ENCODE results near the gene WFDC2. TPM values are rescaled to one million over a fixed set of nuclear protein-coding genes. Genes with fewer than 3 reads are reported as not detected.
"Not testable (repeated sequence)": the region's sequence is repeated elsewhere in the genome, so short reads cannot be mapped to it uniquely, and the experiment has no call there.

WFDC2 gene
- total RNA-seq, 2 donors from 2014 or later = not detected

DNA sequence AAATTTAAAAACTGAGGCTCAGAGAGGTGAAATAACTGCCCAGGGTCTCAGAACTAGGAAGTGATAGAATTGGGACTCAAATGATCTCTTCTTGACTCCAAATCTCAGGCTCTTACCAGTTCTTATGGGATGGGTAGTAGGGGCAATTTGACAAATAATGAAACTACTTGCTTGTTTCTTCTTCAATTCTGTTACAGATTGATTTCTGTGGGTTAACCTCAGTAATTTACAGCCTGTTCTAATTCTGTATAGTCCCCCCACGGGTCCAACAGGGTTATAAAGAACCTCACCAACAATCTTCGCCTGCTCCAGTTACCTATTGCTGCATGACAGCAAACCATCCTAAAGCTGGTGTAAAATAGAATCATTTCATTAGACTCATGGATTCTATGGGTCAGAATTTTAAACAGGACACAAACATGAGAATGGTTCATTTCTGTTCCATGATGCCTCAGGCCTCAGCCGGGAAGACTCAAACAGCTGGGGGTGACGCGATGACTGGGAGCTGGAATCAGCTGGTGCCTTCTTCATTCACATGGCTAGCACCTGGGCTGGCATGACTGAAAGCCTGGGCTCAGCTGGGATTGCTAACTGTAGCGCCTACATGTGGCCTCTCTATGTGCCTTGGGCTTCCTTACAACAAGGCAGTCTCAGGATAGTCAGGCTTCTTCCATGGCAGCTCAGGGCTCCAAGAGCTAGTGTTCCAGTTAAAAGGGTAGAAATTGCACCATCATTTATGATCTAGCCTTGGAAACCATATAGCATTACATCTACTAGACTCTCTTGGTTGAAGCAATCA is 6.6 kb upstream of the WFDC2 start:
- no peaks in the 10 kb centered on the region for H3K36me3 Mint-ChIP-seq
- no peak overlapping the region for H3K27ac Mint-ChIP-seq
- no peak overlapping the region for H3K4me3 Mint-ChIP-seq
- no peaks in the 10 kb centered on the region for H3K4me1 Mint-ChIP-seq (ENCODE audit: low read depth in 2 of 2)
- H3K9me3 Mint-ChIP-seq = no peaks in the 10 kb centered on the region
- ATAC-seq (no peak), DNase-seq (ENCODE audit: low spot score) (no peak)
- peaks cover 12 to 17% of the 10 kb centered on the region in 2 donors for H3K27me3 Mint-ChIP-seq

DNA sequence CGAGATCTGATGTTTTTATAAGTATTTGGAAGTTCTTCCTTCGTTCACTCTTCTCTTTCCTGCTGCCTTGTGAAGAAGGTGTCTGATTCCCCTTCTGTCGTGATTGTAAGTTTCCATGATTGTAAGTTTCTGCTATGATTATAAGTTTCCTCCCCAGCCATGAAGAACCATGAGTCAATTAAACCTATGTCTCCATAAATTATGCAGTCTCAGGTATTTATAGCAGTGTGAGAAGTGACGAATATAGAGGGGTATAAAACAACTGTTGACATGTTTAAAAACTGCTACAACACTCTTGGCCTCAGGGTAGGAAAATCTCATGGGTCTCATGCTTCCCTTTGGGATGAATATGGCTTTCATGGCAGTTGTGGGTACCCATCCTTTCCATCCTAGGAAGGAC is 5.8 kb upstream of the WFDC2 start:
- ATAC-seq (no peak), DNase-seq (ENCODE audit: low spot score) (no peak)
- H3K27ac Mint-ChIP-seq = no peak overlapping the region
- no peaks in the 10 kb centered on the region for H3K9me3 Mint-ChIP-seq
- peaks cover 18 to 22% of the 10 kb centered on the region in 2 donors for H3K27me3 Mint-ChIP-seq
- H3K4me1 Mint-ChIP-seq (ENCODE audit: low read depth in 2 of 2) = no peaks in the 10 kb centered on the region
- H3K36me3 Mint-ChIP-seq = no peaks in the 10 kb centered on the region
- no peak overlapping the region for H3K4me3 Mint-ChIP-seq

DNA sequence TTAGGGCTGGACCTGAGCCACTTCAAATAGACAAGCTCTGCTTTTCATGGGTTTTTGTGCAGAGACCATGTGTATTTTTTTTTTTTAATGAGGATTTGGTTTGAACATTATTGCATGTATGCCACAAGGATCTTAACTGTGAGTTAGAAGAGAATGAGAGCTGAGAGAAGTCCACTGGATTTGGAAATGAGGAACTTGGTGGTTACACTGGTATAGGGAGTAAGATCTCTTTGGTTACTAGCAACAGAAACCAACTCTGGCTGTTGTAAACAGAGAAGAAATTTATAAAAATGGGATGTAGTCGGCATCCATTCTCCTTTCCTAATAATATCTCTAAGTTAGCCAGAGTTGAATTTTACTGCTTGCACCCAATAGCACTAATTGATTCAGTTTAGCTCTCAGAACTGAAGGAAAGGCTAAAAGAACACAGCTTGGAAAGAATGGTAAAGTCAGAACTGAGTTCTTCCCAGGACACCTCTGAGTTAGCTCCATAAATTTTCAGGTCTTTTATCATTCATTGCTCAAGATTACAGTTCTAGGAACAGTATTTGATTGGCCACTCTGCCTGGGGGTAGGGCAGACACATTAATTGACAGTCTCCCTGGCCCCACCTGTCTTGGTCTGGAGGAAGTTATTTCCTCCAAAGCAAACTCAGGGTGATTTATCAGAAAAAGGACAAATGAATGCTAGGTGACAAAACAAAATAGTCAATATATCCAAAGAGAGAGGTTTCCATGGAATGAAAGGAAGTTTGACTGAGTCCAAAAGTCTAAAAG is 3.9 kb upstream of the WFDC2 start:
- Mint-ChIP-seq H3K27me3 (peaks cover 19 to 21% of the 10 kb centered on the region in 2 donors), H3K27ac (no peak overlapping the region), H3K9me3 (no peaks in the 10 kb centered on the region), H3K4me3 (no peak overlapping the region), H3K36me3 (no peaks in the 10 kb centered on the region), H3K4me1 (ENCODE audit: low read depth in 2 of 2) (no peaks in the 10 kb centered on the region)
- no peak for ATAC-seq
- DNase-seq (ENCODE audit: low spot score) = no peak

DNA sequence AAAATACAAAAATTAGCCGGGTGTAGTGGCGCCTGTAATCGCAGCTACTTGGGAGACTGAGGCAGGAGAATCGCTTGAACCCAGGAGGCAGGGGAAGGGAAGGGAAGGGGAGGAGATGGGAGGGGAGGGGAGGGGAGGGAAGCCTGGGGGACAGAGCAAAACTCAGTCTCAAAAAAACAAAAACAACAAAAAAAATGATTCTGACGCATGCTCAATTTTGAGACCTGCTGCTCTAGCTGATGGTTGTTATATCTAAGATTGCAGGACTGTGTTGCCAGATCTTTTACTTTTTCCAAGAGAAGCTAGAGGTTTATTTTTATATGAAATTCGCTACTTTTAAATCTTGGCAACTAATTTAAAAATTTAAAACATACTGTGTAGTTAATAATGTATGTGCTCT is 2.4 kb upstream of the WFDC2 start:
- no peak overlapping the region for H3K4me3 Mint-ChIP-seq
- H3K36me3 Mint-ChIP-seq = no peaks in the 10 kb centered on the region
- H3K4me1 Mint-ChIP-seq (ENCODE audit: low read depth in 2 of 2) = peaks cover 0 to 2% of the 10 kb centered on the region in 2 donors
- DNase-seq (ENCODE audit: low spot score) (no peak), ATAC-seq (no peak)
- peaks cover 25 to 28% of the 10 kb centered on the region in 2 donors for H3K27me3 Mint-ChIP-seq
- H3K27ac Mint-ChIP-seq = no peak overlapping the region
- H3K9me3 Mint-ChIP-seq = no peaks in the 10 kb centered on the region

DNA sequence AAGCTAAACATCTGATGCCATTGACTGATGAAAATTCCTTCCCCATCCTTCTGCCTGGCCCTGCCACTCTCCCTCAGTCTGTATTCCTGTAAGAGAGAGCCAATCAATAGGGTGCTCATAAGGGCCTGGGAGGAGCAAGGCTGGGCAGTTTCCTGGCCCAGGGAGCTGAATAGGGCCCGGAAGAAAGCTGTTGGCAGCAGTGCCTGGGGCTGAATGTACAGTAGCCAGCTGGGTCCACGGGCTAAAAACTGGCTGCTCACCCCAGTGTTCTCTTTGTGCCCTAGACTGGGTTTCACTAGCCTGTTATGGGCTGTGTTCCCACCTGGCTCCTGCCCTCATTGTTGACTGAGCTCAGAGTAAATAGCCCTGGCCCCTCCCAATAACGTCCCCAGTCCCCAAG is 1.7 kb upstream of the WFDC2 start:
- no peak overlapping the region for H3K4me3 Mint-ChIP-seq
- ATAC-seq = no peak
- H3K36me3 Mint-ChIP-seq = no peaks in the 10 kb centered on the region
- peaks cover 28% of the 10 kb centered on the region in 2 donors for H3K27me3 Mint-ChIP-seq
- no peak overlapping the region for H3K27ac Mint-ChIP-seq
- no peak for DNase-seq (ENCODE audit: low spot score)
- H3K4me1 Mint-ChIP-seq (ENCODE audit: low read depth in 2 of 2) = peaks cover 0 to 2% of the 10 kb centered on the region in 2 donors
- no peaks in the 10 kb centered on the region for H3K9me3 Mint-ChIP-seq

DNA sequence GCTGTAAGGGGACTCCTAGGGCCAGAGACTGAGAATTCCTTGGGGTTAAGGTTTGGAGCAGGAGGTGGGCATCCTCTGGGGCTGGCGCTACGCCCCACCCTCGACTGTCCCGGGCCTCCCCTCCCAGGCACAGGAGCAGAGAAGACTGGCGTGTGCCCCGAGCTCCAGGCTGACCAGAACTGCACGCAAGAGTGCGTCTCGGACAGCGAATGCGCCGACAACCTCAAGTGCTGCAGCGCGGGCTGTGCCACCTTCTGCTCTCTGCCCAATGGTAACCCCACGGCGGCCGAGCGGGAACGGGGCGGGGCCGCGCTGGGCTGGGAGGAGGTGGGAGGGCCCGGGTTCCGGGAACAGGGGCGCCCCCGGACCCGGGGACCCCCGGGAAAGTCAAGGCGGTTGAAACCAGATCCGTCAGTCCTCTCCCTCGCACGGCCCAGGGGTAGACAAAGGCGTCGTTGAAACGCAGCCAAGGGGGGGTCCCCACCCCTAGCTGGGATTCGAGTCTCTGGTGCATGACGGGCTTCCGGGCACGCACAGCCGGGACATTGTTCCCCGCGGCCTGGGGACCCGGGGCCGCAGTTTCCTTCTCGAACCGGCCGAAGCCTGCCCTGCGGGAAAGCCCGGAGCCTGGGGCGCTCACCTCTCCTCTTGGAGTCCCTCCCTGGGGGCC is 844 bp downstream of the WFDC2 start:
- ATAC-seq = peak; percentile 70 to 81
- Mint-ChIP-seq H3K4me3 (peak overlapping the region; percentile 18), H3K36me3 (no peaks in the 10 kb centered on the region), H3K9me3 (no peaks in the 10 kb centered on the region), H3K27me3 (peaks cover 28 to 38% of the 10 kb centered on the region in 2 donors), H3K4me1 (ENCODE audit: low read depth in 2 of 2) (peaks cover 0 to 2% of the 10 kb centered on the region in 2 donors), H3K27ac (no peak overlapping the region)
- no peak for DNase-seq (ENCODE audit: low spot score)

DNA sequence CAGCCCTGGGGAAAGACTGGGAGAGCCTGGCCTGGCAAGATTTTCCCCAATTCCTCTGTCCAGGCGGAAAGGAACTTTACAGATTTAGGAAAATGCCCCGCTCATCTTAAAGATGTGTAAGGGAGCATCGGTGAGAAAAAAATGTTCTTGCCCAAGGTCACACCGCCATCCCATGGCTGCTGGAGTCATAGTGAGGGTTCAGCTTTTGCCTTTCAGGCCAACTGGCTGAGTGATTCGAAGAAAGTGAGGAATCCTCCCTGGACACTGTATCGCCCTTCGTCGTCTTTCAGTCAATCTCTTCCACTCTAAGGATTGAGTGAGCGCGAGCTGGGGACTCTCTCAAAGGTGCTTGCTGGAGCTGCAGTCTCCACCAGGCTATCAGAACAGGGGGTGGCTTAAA is 1.4 kb downstream of the WFDC2 start:
- ATAC-seq (peak; percentile 26), DNase-seq (ENCODE audit: low spot score) (no peak)
- peaks cover 28 to 37% of the 10 kb centered on the region in 2 donors for H3K27me3 Mint-ChIP-seq

DNA sequence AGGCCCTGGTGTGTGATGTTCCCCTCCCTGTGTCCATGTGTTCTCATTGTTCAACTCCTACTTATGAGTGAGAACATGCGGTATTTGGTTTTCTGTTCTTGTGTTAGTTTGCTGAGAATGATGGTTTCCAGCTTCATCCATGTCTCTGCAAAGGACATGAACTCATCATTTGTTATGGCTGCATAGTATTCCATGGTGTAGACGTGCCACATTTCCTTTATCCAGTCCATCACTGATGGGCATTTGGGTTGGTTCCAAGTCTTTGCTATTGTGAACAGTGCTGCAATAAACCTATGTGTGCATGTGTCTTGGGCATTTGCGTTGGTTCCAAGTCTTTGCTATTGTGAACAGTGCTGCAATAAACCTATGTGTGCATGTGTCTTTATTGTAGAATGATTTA is 2.7 kb downstream of the WFDC2 start:
- H3K9me3 Mint-ChIP-seq, H3K27ac Mint-ChIP-seq: not testable (repeated sequence)

More for the DNA sequence above, 1.4 kb downstream of the WFDC2 start:
- H3K4me1 Mint-ChIP-seq (ENCODE audit: low read depth in 2 of 2) = peaks cover 0 to 2% of the 10 kb centered on the region in 2 donors
- no peaks in the 10 kb centered on the region for H3K9me3 Mint-ChIP-seq
- H3K36me3 Mint-ChIP-seq = no peaks in the 10 kb centered on the region
- H3K4me3 Mint-ChIP-seq = peak overlapping the region; percentile 18
- no peak overlapping the region for H3K27ac Mint-ChIP-seq

DNA sequence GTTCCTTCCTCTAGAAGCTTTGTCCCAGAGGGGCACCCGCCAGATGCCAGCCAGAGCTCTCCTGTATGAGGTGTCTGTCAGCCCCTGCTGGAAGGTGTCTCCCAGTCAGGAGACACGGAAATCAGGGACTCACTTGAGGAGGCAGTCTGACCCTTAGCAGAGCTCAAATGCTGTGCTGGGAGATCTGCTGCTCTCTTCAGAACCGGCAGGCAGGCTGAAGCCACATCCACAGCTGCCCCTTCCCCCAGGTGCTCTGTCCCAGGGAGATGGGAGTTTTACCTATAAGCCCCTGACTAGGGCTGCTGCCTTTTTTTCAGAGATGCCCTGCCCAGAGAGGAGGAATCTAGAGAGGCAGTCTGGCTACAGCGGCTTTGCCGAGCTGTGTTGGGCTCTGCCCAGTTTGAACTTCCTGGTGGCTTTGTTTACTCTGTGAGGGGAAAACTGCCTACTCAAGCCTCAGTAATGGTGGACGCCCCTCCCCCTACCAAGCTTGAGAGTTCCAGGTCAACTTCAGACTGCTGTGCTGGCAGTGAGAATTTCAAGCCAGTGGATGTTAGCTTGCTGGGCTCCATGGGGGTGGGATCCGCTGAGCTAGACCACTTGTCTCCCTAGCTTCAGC is 8.1 kb downstream of the WFDC2 start:
- not testable (repeated sequence) for H3K27ac Mint-ChIP-seq, H3K36me3 Mint-ChIP-seq, H3K4me3 Mint-ChIP-seq

More for the DNA sequence above, 2.7 kb downstream of the WFDC2 start:
- not testable (repeated sequence) for H3K36me3 Mint-ChIP-seq; H3K4me3 Mint-ChIP-seq; H3K4me1 Mint-ChIP-seq (ENCODE audit: low read depth in 2 of 2); DNase-seq (ENCODE audit: low spot score); ATAC-seq
- H3K27me3 Mint-ChIP-seq = peaks cover 19 to 29% of the 10 kb centered on the region in 2 donors

DNA sequence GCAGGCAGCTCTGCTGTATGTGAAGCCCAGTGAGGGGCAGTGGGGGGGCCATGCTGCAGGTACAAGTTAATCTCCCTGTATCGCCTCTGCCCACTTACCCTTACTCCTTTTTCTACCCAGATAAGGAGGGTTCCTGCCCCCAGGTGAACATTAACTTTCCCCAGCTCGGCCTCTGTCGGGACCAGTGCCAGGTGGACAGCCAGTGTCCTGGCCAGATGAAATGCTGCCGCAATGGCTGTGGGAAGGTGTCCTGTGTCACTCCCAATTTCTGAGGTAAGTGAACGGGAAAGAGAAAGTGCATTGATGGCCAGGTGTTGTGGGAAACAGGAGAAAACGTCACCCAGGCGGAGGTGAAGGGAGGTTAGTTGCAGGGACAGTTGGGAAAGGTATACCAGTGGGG is 10.3 kb downstream of the WFDC2 start:
- Mint-ChIP-seq H3K9me3 (no peaks in the 10 kb centered on the region), H3K4me3 (no peak overlapping the region), H3K27ac (no peak overlapping the region), H3K4me1 (ENCODE audit: low read depth in 2 of 2) (no peaks in the 10 kb centered on the region), H3K36me3 (no peaks in the 10 kb centered on the region), H3K27me3 (peaks cover 22 to 35% of the 10 kb centered on the region in 2 donors)
- DNase-seq (ENCODE audit: low spot score) = no peak
- no peak for ATAC-seq

More for the DNA sequence above, 8.1 kb downstream of the WFDC2 start:
- H3K27me3 Mint-ChIP-seq = peaks cover 21 to 29% of the 10 kb centered on the region in 2 donors
- ATAC-seq; DNase-seq (ENCODE audit: low spot score); H3K4me1 Mint-ChIP-seq (ENCODE audit: low read depth in 2 of 2); H3K9me3 Mint-ChIP-seq: not testable (repeated sequence)

DNA sequence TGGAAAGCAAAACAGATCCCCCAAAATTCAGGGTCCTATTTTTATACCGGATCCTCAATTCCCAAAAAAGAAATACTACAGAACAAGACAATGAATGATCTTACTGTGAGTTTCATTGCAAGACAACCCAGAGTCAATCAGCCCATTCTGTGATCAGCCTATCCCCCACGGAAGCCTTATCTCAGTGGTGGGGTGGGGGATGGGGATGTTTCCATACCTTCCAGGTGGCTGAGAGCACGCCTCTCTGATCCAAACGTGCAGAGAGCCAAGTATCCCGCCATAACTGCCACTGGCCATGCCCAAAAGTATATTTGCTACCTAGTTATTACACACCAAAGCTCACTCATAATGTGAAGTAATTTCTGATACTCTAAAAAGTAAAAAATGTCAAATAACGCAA is 15.1 kb downstream of the WFDC2 start:
- Mint-ChIP-seq H3K36me3 (no peaks in the 10 kb centered on the region), H3K27me3 (peaks cover 33 to 45% of the 10 kb centered on the region in 2 donors), H3K9me3 (no peaks in the 10 kb centered on the region), H3K4me1 (ENCODE audit: low read depth in 2 of 2) (no peaks in the 10 kb centered on the region), H3K4me3 (no peak overlapping the region), H3K27ac (no peak overlapping the region)
- DNase-seq (ENCODE audit: low spot score) (no peak), ATAC-seq (no peak)

DNA sequence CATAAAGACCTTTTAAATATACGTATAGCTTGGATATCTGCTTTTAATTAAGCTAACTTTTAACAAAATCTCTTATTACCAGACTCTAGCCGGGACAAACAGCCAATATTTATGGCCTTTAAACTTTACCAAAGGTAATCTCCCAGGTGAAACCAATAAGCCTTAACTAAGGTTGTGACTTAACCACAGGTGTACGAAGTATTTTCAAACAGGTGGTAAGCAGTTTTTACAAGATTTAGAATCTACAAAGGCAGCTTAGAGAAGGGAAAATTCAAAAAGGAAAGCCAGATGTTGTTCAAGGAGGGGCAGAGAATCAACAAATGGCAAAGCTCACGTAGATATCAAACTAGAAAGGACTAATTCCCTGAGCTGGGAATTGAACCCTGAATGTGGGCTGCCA is 15.8 kb downstream of the WFDC2 start:
- no peaks in the 10 kb centered on the region for H3K4me1 Mint-ChIP-seq (ENCODE audit: low read depth in 2 of 2)
- ATAC-seq (no peak), DNase-seq (ENCODE audit: low spot score) (no peak)
- H3K4me3 Mint-ChIP-seq = no peak overlapping the region
- no peaks in the 10 kb centered on the region for H3K9me3 Mint-ChIP-seq
- no peaks in the 10 kb centered on the region for H3K36me3 Mint-ChIP-seq
- peaks cover 32 to 40% of the 10 kb centered on the region in 2 donors for H3K27me3 Mint-ChIP-seq
- no peak overlapping the region for H3K27ac Mint-ChIP-seq

DNA sequence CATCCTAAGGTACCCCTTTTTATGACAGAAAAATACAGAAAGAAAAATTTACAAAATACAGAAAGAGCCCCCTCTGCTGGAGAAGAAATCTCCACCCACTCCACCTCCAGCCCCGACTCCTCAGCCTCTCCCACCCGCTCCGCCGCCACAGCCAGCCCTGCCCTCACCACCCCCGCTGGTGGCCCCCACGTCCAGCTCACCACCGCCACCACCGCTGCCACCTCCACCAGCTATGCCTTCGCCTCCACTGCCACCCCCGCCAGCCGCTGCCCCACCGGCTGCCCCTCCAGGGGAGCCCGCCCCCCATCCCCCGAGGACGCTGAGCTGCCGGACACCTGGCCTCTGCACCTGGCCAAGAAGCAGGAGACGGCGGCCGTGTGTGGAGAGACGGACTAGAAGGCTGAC is 17.7 kb downstream of the WFDC2 start:
- DNase-seq (ENCODE audit: low spot score) (no peak), ATAC-seq (peak in 1 of 2 donors; percentile 33)
- no peak overlapping the region for H3K4me3 Mint-ChIP-seq
- no peaks in the 10 kb centered on the region for H3K36me3 Mint-ChIP-seq
- peaks cover 35 to 39% of the 10 kb centered on the region in 2 donors for H3K27me3 Mint-ChIP-seq
- no peaks in the 10 kb centered on the region for H3K9me3 Mint-ChIP-seq
- no peaks in the 10 kb centered on the region for H3K4me1 Mint-ChIP-seq (ENCODE audit: low read depth in 2 of 2)
- H3K27ac Mint-ChIP-seq = no peak overlapping the region

Data from natural killer cell treated with Interleukin-12 subunit alpha and Interleukin-12 subunit beta and Interleukin-15 and Interleukin-18, amount 100 ng/mL, for 72 hours (primary cell).